HG03095 (cell line): ENCODE results near the gene MRM3.
"Not testable (repeated sequence)": the region's sequence is repeated elsewhere in the genome, so short reads cannot be mapped to it uniquely, and the experiment has no call there.

Experiments used
- ATAC-seq: cut with Tn5 transposase; IDR thresholded peaks from one replicate; pipeline ENCODE4 v1.9.1; 2021; ENCODE audit warnings: moderate library complexity; ENCODE audit not compliant: unreplicated experiment

The MRM3 gene

GRCh38 chr17:753418-753817 lies 28.7 kb upstream of the MRM3 start:
- ATAC-seq: no peak

GRCh38 chr17:755319-755961 lies 26.7 kb upstream of the MRM3 start:
- not testable (repeated sequence) for ATAC-seq

GRCh38 chr17:756010-756567 lies 26.1 kb upstream of the MRM3 start:
- ATAC-seq: not testable (repeated sequence)

- no peak for ATAC-seq
Observed at GRCh38 chr17:759964-760363, 22.2 kb upstream of the MRM3 start.

GRCh38 chr17:760371-760770 lies 21.8 kb upstream of the MRM3 start:
- ATAC-seq: no peak

GRCh38 chr17:767076-767475 lies 15.1 kb upstream of the MRM3 start:
- no peak for ATAC-seq

- no peak for ATAC-seq
Observed at GRCh38 chr17:773016-773415, 9.1 kb upstream of the MRM3 start.

- ATAC-seq: no peak
Observed at GRCh38 chr17:773467-774312, 8.5 kb upstream of the MRM3 start.

GRCh38 chr17:774313-774584 lies 7.9 kb upstream of the MRM3 start:
- no peak for ATAC-seq

GRCh38 chr17:778096-778495 lies 4.1 kb upstream of the MRM3 start:
- ATAC-seq: no peak

- ATAC-seq: no peak
Observed at GRCh38 chr17:784143-784542, 2.0 kb downstream of the MRM3 start.

- ATAC-seq: not testable (repeated sequence)
Observed at GRCh38 chr17:785901-786300, 3.7 kb downstream of the MRM3 start.

GRCh38 chr17:787641-788221 lies 5.6 kb downstream of the MRM3 start:
- no peak for ATAC-seq

GRCh38 chr17:788551-788950 lies 6.4 kb downstream of the MRM3 start:
- no peak for ATAC-seq

GRCh38 chr17:789160-789840 lies 7.1 kb downstream of the MRM3 start:
- ATAC-seq: no peak

GRCh38 chr17:789931-790873 lies 8.0 kb downstream of the MRM3 start:
- not testable (repeated sequence) for ATAC-seq

GRCh38 chr17:790874-791247 lies 8.7 kb downstream of the MRM3 start:
- not testable (repeated sequence) for ATAC-seq

- no peak for ATAC-seq
Observed at GRCh38 chr17:791829-792228, 9.7 kb downstream of the MRM3 start.

GRCh38 chr17:792277-792676 lies 10.1 kb downstream of the MRM3 start:
- no peak for ATAC-seq

- no peak for ATAC-seq
Observed at GRCh38 chr17:794876-795275, 12.7 kb downstream of the MRM3 start.
